PC-3 (cell line): ENCODE measurements around the gene VWA8. TPM values are rescaled to one million over a fixed set of nuclear protein-coding genes. Genes with fewer than 3 reads are reported as not detected.

Source experiments
- ATAC-seq: fragments of 200-7000 bp; cut with Tn5 transposase; 2 replicates; pipeline ENCODE4 v1.9.1; 2020; ENCODE audit warnings: mild to moderate bottlenecking, moderate library complexity
- BruUV-seq: library from RNA; stranded (reverse); fragments of 400-500 nt; replicated peaks from 2 replicates; lab custom pipeline; 2021; lab: Mats Ljungman, UMichigan
- CTCF ChIA-PET: fragments of 300-600 bp; sonication (Branson Sonifier 250); formaldehyde crosslinking; loops from one replicate; lab custom pipeline; 2022; ENCODE audit warnings: antibody characterized with exemption; lab: Charles Lee
- POLR2A ChIA-PET: fragments of 300-600 bp; sonication (Branson Sonifier 250); formaldehyde crosslinking; loops from one replicate; lab custom pipeline; 2022; ENCODE audit warnings: antibody characterized with exemption; ENCODE audit not compliant: unreplicated experiment; lab: Charles Lee
- DNase-seq: peaks from one replicate; pipeline ENCODE4 v3.0.0-alpha.2; 2015
- H2AFZ ChIP-seq: fragments of 300-600 bp; sonication (generic); 2 replicates; pipeline ENCODE4 v1.6.0; 2016; ENCODE audit warnings: antibody characterized with exemption, low read length
- H3F3A ChIP-seq: fragments of 300-600 bp; sonication (generic); one replicate; pipeline ENCODE4 v1.6.0; 2017; ENCODE audit warnings: antibody characterized with exemption, low read length, control low read depth, mild to moderate bottlenecking; ENCODE audit not compliant: unreplicated experiment
- H3K27ac ChIP-seq: fragments of 300-600 bp; sonication (generic); 2 replicates; pipeline ENCODE4 v1.5.1; 2016; ENCODE audit warnings: mild to moderate bottlenecking, low read length
- H3K27me3 ChIP-seq: fragments of 300-600 bp; sonication (generic); 2 replicates; pipeline ENCODE4 v1.6.1; 2016; ENCODE audit warnings: low read length, mixed read lengths
- H3K36me3 ChIP-seq: fragments of 300-600 bp; sonication (generic); 2 replicates; pipeline ENCODE4 v1.6.1; 2016; ENCODE audit warnings: low read depth, mixed run types, low read length, mixed read lengths
- H3K4me1 ChIP-seq: fragments of 300-600 bp; sonication (generic); 2 replicates; pipeline ENCODE4 v1.5.1; 2016; ENCODE audit warnings: low read length; ENCODE audit not compliant: insufficient read depth
- H3K4me2 ChIP-seq: fragments of 300-600 bp; sonication (generic); 2 replicates; pipeline ENCODE4 v1.6.0; 2016; ENCODE audit warnings: low read length
- H3K4me3 ChIP-seq: fragments of 300-600 bp; sonication (generic); 2 replicates; pipeline ENCODE4 v1.5.1; 2016; ENCODE audit warnings: mild to moderate bottlenecking, low read length, mixed read lengths
- H3K79me2 ChIP-seq: fragments of 300-600 bp; sonication (generic); 2 replicates; pipeline ENCODE4 v1.6.1; 2017; ENCODE audit warnings: low read length, mixed read lengths
- H3K9ac ChIP-seq: fragments of 300-600 bp; sonication (generic); 2 replicates; pipeline ENCODE4 v1.6.0; 2016; ENCODE audit warnings: mild to moderate bottlenecking, low read length
- H3K9me2 ChIP-seq: fragments of 300-600 bp; sonication (generic); replicated peaks from 2 replicates; pipeline ENCODE4 v1.6.1; 2016; ENCODE audit warnings: mixed run types, low read length, mixed read lengths
- H3K9me3 ChIP-seq: fragments of 300-600 bp; sonication (generic); 2 replicates; pipeline ENCODE4 v1.6.1; 2016; ENCODE audit warnings: low read length, mixed read lengths
- H4K20me1 ChIP-seq: fragments of 300-600 bp; sonication (generic); 2 replicates; pipeline ENCODE4 v1.6.1; 2016; ENCODE audit warnings: low read length, mixed read lengths
- CTCF ChIP-seq: fragments of 300-600 bp; sonication (generic); conservative IDR thresholded peaks from 2 replicates; pipeline ENCODE4 v1.5.1; 2017; ENCODE audit warnings: antibody characterized with exemption, low read depth, mild to moderate bottlenecking, low read length
- EZH2 ChIP-seq: fragments of 300-600 bp; sonication (generic); IDR thresholded peaks from one replicate; pipeline ENCODE4 v1.6.1; 2017; ENCODE audit warnings: antibody characterized with exemption, mild to moderate bottlenecking, low read length; ENCODE audit not compliant: unreplicated experiment
- EZH2phosphoT487 ChIP-seq: fragments of 300-600 bp; sonication (generic); IDR thresholded peaks from 2 replicates; pipeline ENCODE4 v1.6.1; 2018; ENCODE audit warnings: mild to moderate bottlenecking, antibody characterized with exemption, low read length, borderline replicate concordance
- intact Hi-C: fragments of 100-400 bp; cut with micrococcal nuclease; formaldehyde crosslinking; loops from 2 replicates; pipeline ENCODE4 v1.9.0; 2023
- total RNA-seq: library from RNA; depleted of rRNA; stranded (reverse); fragments of >200 nt; gene quantifications from 2 replicates; pipeline ENCODE4 v1.2.3, GENCODE V29; 2014

VWA8 gene
- total RNA-seq, 1 experiment from 2014 or later, result 10.0 TPM

- Histone ChIP-seq H3K9me2 (no peaks in the 10 kb centered on the region), H3K4me1 (no peaks in the 10 kb centered on the region), H3K27ac (no peak overlapping the region), H3K4me3 (no peak overlapping the region), H2AFZ (no peak overlapping the region), H3K4me2 (no peak overlapping the region), H4K20me1 (no peaks in the 10 kb centered on the region), H3K36me3 (no peaks in the 10 kb centered on the region), H3K9me3 (no peaks in the 10 kb centered on the region), H3K9ac (no peak overlapping the region), H3K79me2 (no peaks in the 10 kb centered on the region), H3K27me3 (no peaks in the 10 kb centered on the region), H3F3A (no peaks in the 10 kb centered on the region)
- BruUV-seq, result no TSS peak
- ChIA-PET CTCF (no interaction called here), POLR2A (interaction anchor here (0.6 kb wide), 1 partner anchor 55 kb away, joined by 4 read pairs; no protein-coding TSS in a partner anchor)
- no peak for ATAC-seq
- intact Hi-C loops, result no loop called here
- no peak for DNase-seq
- TF ChIP-seq EZH2 (no peak), EZH2phosphoT487 (no peak), CTCF (no peak)
Measured at GRCh38 chr13:41765813-41766212, 195.1 kb downstream of the VWA8 start.

DNA sequence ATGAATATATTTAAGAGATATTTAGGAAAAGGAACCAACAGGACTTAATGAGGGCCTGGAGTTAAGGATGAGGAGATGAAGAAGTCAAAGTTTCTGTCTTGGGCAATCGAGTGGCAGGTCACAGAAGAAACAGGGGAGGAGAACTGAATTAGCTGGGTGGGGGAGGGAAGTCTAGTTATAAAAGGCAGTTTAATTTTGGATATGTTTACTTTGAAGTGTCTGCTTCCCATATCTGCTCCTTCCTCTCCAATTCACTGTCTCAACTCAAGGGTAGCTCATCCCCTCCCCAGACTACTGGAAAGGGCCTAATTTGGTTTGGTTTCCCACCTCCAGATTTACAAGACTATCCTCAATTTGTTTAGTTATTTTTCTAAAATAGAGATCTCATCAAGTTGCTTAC is 195.9 kb downstream of the VWA8 start:
- Histone ChIP-seq H3K27me3 (no peaks in the 10 kb centered on the region), H2AFZ (no peak overlapping the region), H3K27ac (no peak overlapping the region), H3K9ac (no peak overlapping the region), H3K4me3 (no peak overlapping the region), H4K20me1 (no peaks in the 10 kb centered on the region), H3K9me3 (no peaks in the 10 kb centered on the region), H3K79me2 (no peaks in the 10 kb centered on the region), H3K4me2 (no peak overlapping the region), H3F3A (no peaks in the 10 kb centered on the region), H3K9me2 (no peaks in the 10 kb centered on the region), H3K4me1 (no peaks in the 10 kb centered on the region), H3K36me3 (no peaks in the 10 kb centered on the region)
- POLR2A ChIA-PET, result interaction anchor here (0.6 kb wide), 1 partner anchor 54 kb away, joined by 4 read pairs; no protein-coding TSS in a partner anchor
- no TSS peak for BruUV-seq
- CTCF ChIA-PET, result no interaction called here
- ATAC-seq (no peak), DNase-seq (no peak)
- TF ChIP-seq EZH2phosphoT487 (no peak), CTCF (no peak), EZH2 (no peak)
- intact Hi-C loops, result no loop called here

GRCh38 chr13:41764558-41764957 is 196.4 kb downstream of the VWA8 start:
- H2AFZ ChIP-seq, result no peak overlapping the region
- no peaks in the 10 kb centered on the region for H3K9me3 ChIP-seq
- ChIA-PET CTCF (no interaction called here), POLR2A (no interaction called here)
- no peak overlapping the region for H3K4me3 ChIP-seq
- H3K9me2 ChIP-seq, result no peaks in the 10 kb centered on the region
- ATAC-seq (no peak), DNase-seq (no peak)
- H3K36me3 ChIP-seq, result no peaks in the 10 kb centered on the region
- no peak for TF ChIP-seq EZH2
- no peak for TF ChIP-seq CTCF
- TF ChIP-seq EZH2phosphoT487, result no peak
- no peaks in the 10 kb centered on the region for H3F3A ChIP-seq
- H4K20me1 ChIP-seq, result no peaks in the 10 kb centered on the region
- no peaks in the 10 kb centered on the region for H3K27me3 ChIP-seq
- BruUV-seq, result no TSS peak
- H3K4me1 ChIP-seq, result no peaks in the 10 kb centered on the region
- no peaks in the 10 kb centered on the region for H3K79me2 ChIP-seq
- H3K27ac ChIP-seq, result no peak overlapping the region
- no peak overlapping the region for H3K9ac ChIP-seq
- no peak overlapping the region for H3K4me2 ChIP-seq
- intact Hi-C loops, result no loop called here
